ENCODE data around the gene CAT. TPM values are rescaled to one million over a fixed set of nuclear protein-coding genes. Genes with fewer than 3 reads are reported as not detected.
"Not testable (repeated sequence)": the region's sequence is repeated elsewhere in the genome, so short reads cannot be mapped to it uniquely, and the experiment has no call there.

The CAT gene
- total and polyA plus RNA-seq, 5 donors = 67.6 to 114 (median 98.1) TPM

GRCh38 chr11:34407121-34407813, 31.5 kb upstream of the CAT start:
- intact Hi-C loops (cut with DNase I) = no loop called here
- H3K27ac ChIP-seq (ENCODE audit: low read length) = no peak overlapping the region
- ATAC-seq (no peak), DNase-seq (no peak)
- WGBS = 64% methylated on average over 2 of the region's 2 CpGs
- H3K4me1 ChIP-seq (ENCODE audit: control insufficient read depth, insufficient read depth, low read length) = no peaks in the 10 kb centered on the region
- H3K4me3 ChIP-seq (ENCODE audit: low read length) = no peak overlapping the region
- no peaks in the 10 kb centered on the region for H3K27me3 ChIP-seq (ENCODE audit: control insufficient read depth, insufficient read depth)
- no peaks in the 10 kb centered on the region for H3K9me3 ChIP-seq (ENCODE audit: control insufficient read depth, low read length)

DNA sequence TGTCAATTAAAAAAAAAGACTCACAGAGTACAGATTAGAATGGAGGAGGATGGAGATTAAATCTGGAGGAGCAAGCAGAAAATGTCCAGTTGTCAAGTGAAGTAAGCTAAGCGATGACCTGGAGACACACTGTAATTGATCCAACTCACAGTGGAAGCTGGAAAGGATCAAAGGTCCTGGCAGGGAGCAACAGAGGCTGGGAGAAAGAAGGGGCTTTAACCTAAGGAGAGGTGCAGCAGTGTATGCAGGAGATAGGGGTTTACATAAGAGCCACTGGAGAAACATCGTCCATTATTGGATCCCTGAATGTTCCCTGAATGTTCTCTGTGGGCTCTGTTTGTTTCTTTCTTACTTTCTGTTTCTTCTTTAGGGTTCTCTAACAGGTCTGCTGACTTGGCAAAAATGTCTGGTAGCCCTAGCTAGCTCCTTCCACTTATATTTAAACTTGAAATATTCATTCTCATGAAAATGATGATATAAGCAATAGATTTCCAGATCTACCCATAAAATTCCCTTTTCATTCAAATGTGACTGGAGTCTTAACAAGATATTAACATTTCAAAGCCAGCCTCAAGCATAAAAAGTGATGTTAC, 30.1 kb upstream of the CAT start:
- no peak overlapping the region for H3K4me3 ChIP-seq (ENCODE audit: low read length)
- H3K27ac ChIP-seq (ENCODE audit: low read length) = no peak overlapping the region
- no peak for DNase-seq
- intact Hi-C loops (cut with DNase I) = no loop called here
- 75% methylated on average over 2 of the region's 2 CpGs for WGBS
- H3K4me1 ChIP-seq (ENCODE audit: control insufficient read depth, insufficient read depth, low read length) = no peaks in the 10 kb centered on the region
- ATAC-seq = no peak
- peaks cover 2% of the 10 kb centered on the region for H3K9me3 ChIP-seq (ENCODE audit: control insufficient read depth, low read length)
- no peaks in the 10 kb centered on the region for H3K27me3 ChIP-seq (ENCODE audit: control insufficient read depth, insufficient read depth)

- ATAC-seq (no peak), DNase-seq (no peak)
- 65% methylated on average over 3 of the region's 3 CpGs for WGBS
- intact Hi-C loops (cut with DNase I) = no loop called here
- H3K27me3 ChIP-seq (ENCODE audit: control insufficient read depth, insufficient read depth) = no peaks in the 10 kb centered on the region
- H3K9me3 ChIP-seq (ENCODE audit: control insufficient read depth, low read length) = peaks cover 4% of the 10 kb centered on the region
- no peak overlapping the region for H3K27ac ChIP-seq (ENCODE audit: low read length)
- no peaks in the 10 kb centered on the region for H3K4me1 ChIP-seq (ENCODE audit: control insufficient read depth, insufficient read depth, low read length)
- no peak overlapping the region for H3K4me3 ChIP-seq (ENCODE audit: low read length)
Measured at GRCh38 chr11:34411111-34411510, 27.6 kb upstream of the CAT start.

- DNase-seq (no peak), ATAC-seq (no peak)
- Histone ChIP-seq H3K27me3 (ENCODE audit: control insufficient read depth, insufficient read depth) (no peaks in the 10 kb centered on the region), H3K4me1 (ENCODE audit: control insufficient read depth, insufficient read depth, low read length) (no peaks in the 10 kb centered on the region), H3K4me3 (ENCODE audit: low read length) (no peak overlapping the region), H3K27ac (ENCODE audit: low read length) (no peak overlapping the region), H3K9me3 (ENCODE audit: control insufficient read depth, low read length) (peaks cover 4% of the 10 kb centered on the region)
- WGBS = 84% methylated on average over 2 of the region's 2 CpGs
- intact Hi-C loops (cut with DNase I) = no loop called here
Measured at GRCh38 chr11:34411791-34412190, 26.9 kb upstream of the CAT start.

DNA sequence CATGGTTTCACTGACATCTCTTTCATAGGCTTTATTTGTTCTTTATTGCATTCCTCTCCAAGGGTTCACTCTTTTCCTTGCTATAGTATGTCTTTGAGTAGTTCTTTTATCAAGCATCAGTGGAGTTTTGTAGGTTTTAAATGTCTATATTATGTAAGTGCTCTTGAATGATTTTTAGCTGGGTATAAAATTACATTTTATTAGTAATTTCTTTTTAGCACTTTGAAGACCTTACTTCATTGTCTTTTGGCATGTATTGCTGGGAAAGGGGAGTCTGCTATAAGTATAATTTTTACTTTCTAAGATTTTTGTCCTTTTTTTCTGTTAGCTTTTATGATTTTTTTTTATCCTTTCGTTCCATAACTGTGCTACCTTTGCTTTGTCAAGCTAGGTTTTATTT, 25.5 kb upstream of the CAT start:
- no peak for ATAC-seq
- intact Hi-C loops (cut with DNase I) = no loop called here
- no peak for DNase-seq

DNA sequence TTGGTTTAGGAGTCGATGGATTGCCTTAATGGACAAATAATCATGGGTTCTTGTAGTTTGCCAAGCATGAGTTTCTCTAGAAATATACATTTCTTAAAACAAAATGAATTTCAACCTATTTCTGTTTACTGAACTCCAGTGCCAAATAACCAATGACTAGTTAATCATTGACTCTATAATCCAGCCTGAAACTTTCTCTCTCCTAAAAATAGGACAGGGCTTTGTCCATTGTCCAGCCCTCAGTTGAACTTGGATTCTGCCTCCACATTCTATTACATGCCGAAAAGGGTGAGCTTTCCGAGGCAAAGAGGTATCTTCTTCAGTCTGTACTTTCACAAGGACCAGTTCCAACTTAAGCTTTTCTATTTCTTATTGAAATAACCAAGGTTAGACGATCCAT, 23.2 kb upstream of the CAT start:
- DNase-seq = no peak
- no peak overlapping the region for H3K4me3 ChIP-seq (ENCODE audit: low read length)
- H3K27ac ChIP-seq (ENCODE audit: low read length) = no peak overlapping the region
- H3K4me1 ChIP-seq (ENCODE audit: control insufficient read depth, insufficient read depth, low read length) = no peaks in the 10 kb centered on the region
- WGBS = 77% methylated on average over 4 of the region's 4 CpGs
- intact Hi-C loops (cut with DNase I) = no loop called here
- H3K9me3 ChIP-seq (ENCODE audit: control insufficient read depth, low read length) = peaks cover 4% of the 10 kb centered on the region
- H3K27me3 ChIP-seq (ENCODE audit: control insufficient read depth, insufficient read depth) = no peaks in the 10 kb centered on the region
- no peak for ATAC-seq

More for the DNA sequence above, 25.5 kb upstream of the CAT start:
- Histone ChIP-seq H3K27ac (ENCODE audit: low read length) (no peak overlapping the region), H3K9me3 (ENCODE audit: control insufficient read depth, low read length) (peaks cover 4% of the 10 kb centered on the region), H3K27me3 (ENCODE audit: control insufficient read depth, insufficient read depth) (no peaks in the 10 kb centered on the region), H3K4me1 (ENCODE audit: control insufficient read depth, insufficient read depth, low read length) (no peaks in the 10 kb centered on the region), H3K4me3 (ENCODE audit: low read length) (no peak overlapping the region)
- 64% methylated on average over 1 of the region's 1 CpG for WGBS

DNA sequence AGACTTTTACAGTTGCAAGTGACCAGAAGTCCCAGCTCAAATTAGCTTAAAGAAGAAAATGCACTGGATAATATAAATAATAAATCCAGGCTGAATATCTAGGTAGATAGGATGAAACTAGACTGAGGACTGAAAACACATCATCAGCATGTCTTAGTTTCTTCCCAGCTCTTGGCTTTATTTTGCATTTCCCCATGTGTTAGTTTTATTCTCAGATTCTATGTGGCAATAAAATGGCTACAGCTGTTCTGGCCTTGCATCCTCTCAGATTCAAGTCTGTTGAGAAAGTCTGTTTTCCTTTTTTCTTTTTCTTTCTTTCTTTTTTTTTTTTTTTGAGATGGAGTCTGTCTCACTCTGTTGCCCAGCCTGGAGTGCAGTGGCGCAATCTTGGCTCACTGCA, 22.6 kb upstream of the CAT start:
- Histone ChIP-seq H3K9me3 (ENCODE audit: control insufficient read depth, low read length) (peaks cover 4% of the 10 kb centered on the region), H3K27ac (ENCODE audit: low read length) (no peak overlapping the region), H3K4me3 (ENCODE audit: low read length) (no peak overlapping the region), H3K27me3 (ENCODE audit: control insufficient read depth, insufficient read depth) (no peaks in the 10 kb centered on the region), H3K4me1 (ENCODE audit: control insufficient read depth, insufficient read depth, low read length) (no peaks in the 10 kb centered on the region)
- DNase-seq = no peak
- intact Hi-C loops (cut with DNase I) = no loop called here
- 89% methylated on average over 1 of the region's 1 CpG for WGBS
- ATAC-seq = no peak

DNA sequence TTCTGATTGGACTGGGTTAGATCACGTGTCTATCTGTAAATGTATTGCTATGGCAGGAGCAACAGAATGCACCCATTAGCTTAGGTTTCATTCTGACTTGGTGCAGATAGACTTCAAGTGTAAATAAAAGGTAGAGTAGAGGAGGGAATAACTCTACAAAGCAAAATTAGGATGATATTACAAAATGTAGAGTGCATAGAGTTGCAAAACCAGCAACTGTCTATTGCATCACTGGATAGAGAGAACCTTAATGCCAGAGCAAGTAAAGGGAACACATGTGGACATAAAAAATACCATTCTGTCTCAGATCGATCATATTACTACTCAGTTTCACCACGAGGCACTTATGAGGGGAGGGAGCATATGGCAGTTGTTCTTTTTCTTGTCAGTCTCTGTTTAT, 22.0 kb upstream of the CAT start:
- DNase-seq (no peak), ATAC-seq (no peak)
- Histone ChIP-seq H3K4me1 (ENCODE audit: control insufficient read depth, insufficient read depth, low read length) (no peaks in the 10 kb centered on the region), H3K4me3 (ENCODE audit: low read length) (no peak overlapping the region), H3K27ac (ENCODE audit: low read length) (no peak overlapping the region), H3K9me3 (ENCODE audit: control insufficient read depth, low read length) (peaks cover 4% of the 10 kb centered on the region), H3K27me3 (ENCODE audit: control insufficient read depth, insufficient read depth) (no peaks in the 10 kb centered on the region)
- 56% methylated on average over 3 of the region's 3 CpGs for WGBS
- intact Hi-C loops (cut with DNase I) = no loop called here

DNA sequence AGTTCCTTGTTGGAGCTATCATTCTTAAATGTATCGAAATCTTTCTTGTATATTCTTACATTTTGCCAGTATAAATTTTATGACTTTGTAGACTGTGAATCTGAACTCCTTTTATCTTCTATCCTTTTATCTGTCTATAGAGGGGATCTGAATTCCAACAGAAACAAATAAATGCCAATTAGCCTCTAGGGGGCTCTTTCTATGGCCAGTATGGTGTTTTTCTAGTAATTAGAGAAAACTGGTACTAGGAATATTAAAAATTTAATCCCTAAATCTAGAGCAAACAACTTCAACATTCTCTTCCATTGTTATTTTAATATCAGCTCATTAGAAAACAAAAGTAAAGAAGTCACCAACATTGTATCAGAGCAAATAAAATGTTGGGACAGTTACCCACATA, 21.5 kb upstream of the CAT start:
- H3K27me3 ChIP-seq (ENCODE audit: control insufficient read depth, insufficient read depth) = no peaks in the 10 kb centered on the region
- ATAC-seq = no peak
- H3K4me1 ChIP-seq (ENCODE audit: control insufficient read depth, insufficient read depth, low read length) = no peaks in the 10 kb centered on the region
- no peak overlapping the region for H3K27ac ChIP-seq (ENCODE audit: low read length)
- intact Hi-C loops (cut with DNase I) = no loop called here
- H3K9me3 ChIP-seq (ENCODE audit: control insufficient read depth, low read length) = peaks cover 4% of the 10 kb centered on the region
- no peak overlapping the region for H3K4me3 ChIP-seq (ENCODE audit: low read length)
- no peak for DNase-seq
- WGBS = 68% methylated on average over 1 of the region's 1 CpG

GRCh38 chr11:34419158-34419557, 19.6 kb upstream of the CAT start:
- no peaks in the 10 kb centered on the region for H3K4me1 ChIP-seq (ENCODE audit: control insufficient read depth, insufficient read depth, low read length)
- no peak overlapping the region for H3K27ac ChIP-seq (ENCODE audit: low read length)
- DNase-seq = no peak
- H3K4me3 ChIP-seq (ENCODE audit: low read length) = no peak overlapping the region
- WGBS = 93% methylated on average over 2 of the region's 2 CpGs
- H3K27me3 ChIP-seq (ENCODE audit: control insufficient read depth, insufficient read depth) = no peaks in the 10 kb centered on the region
- peaks cover 2% of the 10 kb centered on the region for H3K9me3 ChIP-seq (ENCODE audit: control insufficient read depth, low read length)
- intact Hi-C loops (cut with DNase I) = no loop called here
- no peak for ATAC-seq

- H3K27ac ChIP-seq (ENCODE audit: low read length) = no peak overlapping the region
- H3K4me1 ChIP-seq (ENCODE audit: control insufficient read depth, insufficient read depth, low read length) = no peaks in the 10 kb centered on the region
- H3K27me3 ChIP-seq (ENCODE audit: control insufficient read depth, insufficient read depth) = no peaks in the 10 kb centered on the region
- no peak overlapping the region for H3K4me3 ChIP-seq (ENCODE audit: low read length)
- ATAC-seq (no peak), DNase-seq (no peak)
- intact Hi-C loops (cut with DNase I) = no loop called here
- no peaks in the 10 kb centered on the region for H3K9me3 ChIP-seq (ENCODE audit: control insufficient read depth, low read length)
- 88% methylated on average over 7 of the region's 7 CpGs for WGBS
Measured at GRCh38 chr11:34423300-34423699, 15.4 kb upstream of the CAT start.

- H3K9me3 ChIP-seq (ENCODE audit: control insufficient read depth, low read length); H3K4me3 ChIP-seq (ENCODE audit: low read length); H3K27me3 ChIP-seq (ENCODE audit: control insufficient read depth, insufficient read depth); H3K4me1 ChIP-seq (ENCODE audit: control insufficient read depth, insufficient read depth, low read length); ATAC-seq; intact Hi-C loops (cut with DNase I); DNase-seq; H3K27ac ChIP-seq (ENCODE audit: low read length): not testable (repeated sequence)
- 91% methylated on average over 2 of the region's 2 CpGs for WGBS
Measured at GRCh38 chr11:34424826-34425225, 13.9 kb upstream of the CAT start.
